ENCODE data around the gene LSS.

LSS gene

GRCh38 chr21:46168659-46169386 lies 59.8 kb downstream of the LSS start:
- no peak for DNase-seq (ENCODE audit: low read depth)

GRCh38 chr21:46168238-46168637 lies 60.3 kb downstream of the LSS start:
- DNase-seq (ENCODE audit: low read depth) = no peak

- no peak for DNase-seq (ENCODE audit: low read depth)
Observed at GRCh38 chr21:46165098-46165497, 63.5 kb downstream of the LSS start.

GRCh38 chr21:46163380-46163779 lies 65.2 kb downstream of the LSS start:
- no peak for DNase-seq (ENCODE audit: low read depth)

GRCh38 chr21:46161633-46162592 lies 66.7 kb downstream of the LSS start:
- DNase-seq (ENCODE audit: low read depth) = no peak

- DNase-seq (ENCODE audit: low read depth) = no peak
Observed at GRCh38 chr21:46160907-46161632, 67.5 kb downstream of the LSS start.

GRCh38 chr21:46160657-46160906 lies 68.0 kb downstream of the LSS start:
- DNase-seq (ENCODE audit: low read depth) = no peak

GRCh38 chr21:46159841-46160656 lies 68.5 kb downstream of the LSS start:
- DNase-seq (ENCODE audit: low read depth) = no peak

- DNase-seq (ENCODE audit: low read depth) = no peak
Observed at GRCh38 chr21:46159390-46159789, 69.2 kb downstream of the LSS start.

GRCh38 chr21:46158666-46159300 lies 69.8 kb downstream of the LSS start:
- no peak for DNase-seq (ENCODE audit: low read depth)

- DNase-seq (ENCODE audit: low read depth) = no peak
Observed at GRCh38 chr21:46157987-46158451, 70.6 kb downstream of the LSS start.

GRCh38 chr21:46157396-46157986 lies 71.1 kb downstream of the LSS start:
- no peak for DNase-seq (ENCODE audit: low read depth)

GRCh38 chr21:46156678-46157077 lies 71.9 kb downstream of the LSS start:
- DNase-seq (ENCODE audit: low read depth) = no peak

GRCh38 chr21:46156378-46156645 lies 72.3 kb downstream of the LSS start:
- no peak for DNase-seq (ENCODE audit: low read depth)

GRCh38 chr21:46155514-46156377 lies 72.8 kb downstream of the LSS start, which contains the start of gene FTCD:
Gene FTCD, minus strand, starts transcription at chr21:46155579. Its CDS starts 56 bp downstream, at chr21:46155523.
- DNase-seq (ENCODE audit: low read depth) = no peak

- no peak for DNase-seq (ENCODE audit: low read depth)
Observed at GRCh38 chr21:46154955-46155513, 73.5 kb downstream of the LSS start.

GRCh38 chr21:46154155-46154954 lies 74.2 kb downstream of the LSS start:
- DNase-seq (ENCODE audit: low read depth) = no peak

- DNase-seq (ENCODE audit: low read depth) = peak; percentile 52
Observed at GRCh38 chr21:46153247-46154154, 75.1 kb downstream of the LSS start.
